ENCODE results near the gene PARD3B.

The PARD3B gene

DNA sequence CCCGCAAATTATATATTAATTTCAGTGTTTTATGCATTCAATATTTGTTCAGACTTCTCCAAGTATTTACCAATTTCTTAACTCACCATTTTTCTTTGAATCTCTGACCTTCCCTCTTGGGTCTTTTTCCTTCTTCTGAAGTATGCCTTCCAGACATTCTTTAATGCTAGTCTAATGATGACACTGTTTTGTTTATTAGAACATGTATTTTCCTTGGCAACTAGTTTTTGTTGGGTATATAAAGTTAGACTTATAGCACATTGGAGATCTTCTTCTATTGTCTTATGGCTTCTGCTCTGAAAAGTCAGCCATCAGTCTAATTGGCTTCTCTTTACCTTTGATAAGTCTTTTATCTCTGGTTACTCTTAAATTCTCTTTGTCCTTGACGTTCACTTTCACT is 713.8 kb downstream of the PARD3B start:
- Mint-ChIP-seq H3K27ac (no peak overlapping the region), H3K9me3 (peaks cover under 1% of the 10 kb centered on the region), H3K4me1 (ENCODE audit: low read depth) (no peaks in the 10 kb centered on the region), H3K4me3 (no peak overlapping the region), H3K27me3 (peaks cover 1% of the 10 kb centered on the region), H3K36me3 (ENCODE audit: low read depth) (no peaks in the 10 kb centered on the region)
- intact Hi-C loops (cut with micrococcal nuclease) = no loop called here

DNA sequence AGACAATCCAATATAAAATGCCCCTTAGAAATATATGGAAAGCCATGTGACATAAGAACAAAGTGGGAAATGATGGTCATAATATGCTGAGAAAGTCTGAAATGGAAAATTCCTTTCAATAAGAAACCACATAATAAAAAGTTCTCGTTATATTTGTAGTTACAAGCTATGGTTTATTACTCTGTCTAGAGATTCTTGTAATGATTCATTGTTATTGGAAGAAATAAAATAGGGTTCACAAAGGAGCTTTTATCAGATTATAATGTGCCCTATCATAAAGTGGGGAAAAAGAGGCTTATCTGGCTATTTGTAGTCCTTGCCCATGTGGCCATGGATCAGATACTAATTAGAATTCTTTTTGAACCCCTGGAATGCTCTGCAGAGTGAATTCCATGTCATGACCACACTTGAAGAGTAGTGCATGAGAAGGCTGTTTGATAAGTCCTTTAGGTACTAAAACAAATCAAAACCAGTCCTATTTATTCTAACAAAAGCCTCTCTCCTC is 716.3 kb downstream of the PARD3B start:
- H3K27me3 Mint-ChIP-seq = peaks cover 1% of the 10 kb centered on the region
- H3K4me1 Mint-ChIP-seq (ENCODE audit: low read depth) = no peaks in the 10 kb centered on the region
- no peak overlapping the region for H3K27ac Mint-ChIP-seq
- no peak overlapping the region for H3K4me3 Mint-ChIP-seq
- intact Hi-C loops (cut with micrococcal nuclease) = no loop called here
- no peaks in the 10 kb centered on the region for H3K36me3 Mint-ChIP-seq (ENCODE audit: low read depth)
- no peaks in the 10 kb centered on the region for H3K9me3 Mint-ChIP-seq

DNA sequence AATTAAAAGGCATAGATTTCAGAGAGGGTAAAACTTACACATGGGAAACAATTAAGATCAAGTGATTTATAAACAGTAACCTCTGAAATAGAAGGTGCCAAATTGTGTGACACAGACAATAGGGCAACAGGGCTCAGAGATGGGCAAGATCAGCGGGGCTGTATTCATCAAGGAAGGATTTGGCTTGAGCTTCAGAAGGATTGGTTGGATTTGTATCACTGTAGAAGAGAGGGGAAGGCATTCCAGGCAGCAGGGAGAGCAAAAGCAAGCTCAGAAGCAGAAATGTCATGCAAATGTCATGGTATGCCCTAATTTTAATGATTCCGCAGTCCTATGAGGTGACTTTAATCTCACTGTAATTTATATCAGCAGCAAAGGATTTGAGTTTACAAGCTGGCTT is 722.0 kb downstream of the PARD3B start:
- Mint-ChIP-seq H3K4me3 (no peak overlapping the region), H3K27ac (no peak overlapping the region), H3K27me3 (no peaks in the 10 kb centered on the region), H3K36me3 (ENCODE audit: low read depth) (no peaks in the 10 kb centered on the region), H3K4me1 (ENCODE audit: low read depth) (no peaks in the 10 kb centered on the region), H3K9me3 (no peaks in the 10 kb centered on the region)
- intact Hi-C loops (cut with micrococcal nuclease) = no loop called here

DNA sequence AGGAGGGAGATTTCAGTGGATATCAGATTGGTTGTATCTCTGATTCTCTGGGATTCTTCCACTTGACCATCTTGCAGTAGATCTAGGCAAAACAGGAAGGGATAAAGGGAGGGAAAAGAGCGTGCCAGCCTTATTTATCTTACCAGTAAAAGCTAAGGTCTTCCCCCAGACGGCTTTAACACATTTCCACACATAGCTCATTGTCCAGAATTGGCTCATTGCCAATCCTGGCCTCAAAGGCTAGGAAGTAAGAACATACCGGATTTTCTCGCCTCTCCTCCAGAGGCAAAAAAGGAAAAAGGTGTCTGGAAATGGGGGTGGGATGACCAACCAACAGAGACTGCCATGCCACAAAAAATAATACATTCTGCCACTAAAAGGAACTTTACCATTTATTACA is 725.4 kb downstream of the PARD3B start:
- Mint-ChIP-seq H3K27me3 (no peaks in the 10 kb centered on the region), H3K4me3 (no peak overlapping the region), H3K36me3 (ENCODE audit: low read depth) (no peaks in the 10 kb centered on the region), H3K9me3 (no peaks in the 10 kb centered on the region), H3K4me1 (ENCODE audit: low read depth) (no peaks in the 10 kb centered on the region), H3K27ac (no peak overlapping the region)
- intact Hi-C loops (cut with micrococcal nuclease) = no loop called here

DNA sequence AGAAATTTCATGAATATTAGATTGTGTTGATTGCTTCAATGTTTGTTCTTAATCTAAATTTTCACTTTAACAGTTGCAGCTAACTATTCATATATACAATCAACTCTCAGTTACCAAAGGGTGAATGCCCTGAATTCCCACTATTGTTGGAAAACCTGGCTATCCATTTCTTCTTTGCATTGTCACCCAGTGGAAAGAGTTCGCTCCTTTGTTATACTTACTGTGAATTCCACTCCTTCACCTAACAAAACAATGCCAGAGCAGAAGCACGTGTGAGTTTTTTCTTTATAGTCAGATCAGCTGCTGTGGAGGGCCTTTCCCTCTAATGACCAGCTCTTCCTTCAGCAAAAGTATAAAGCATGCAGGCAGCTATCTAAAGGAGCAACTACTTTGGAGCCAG is 727.9 kb downstream of the PARD3B start:
- Mint-ChIP-seq H3K27me3 (no peaks in the 10 kb centered on the region), H3K4me3 (no peak overlapping the region)
- intact Hi-C loops (cut with micrococcal nuclease) = no loop called here

DNA sequence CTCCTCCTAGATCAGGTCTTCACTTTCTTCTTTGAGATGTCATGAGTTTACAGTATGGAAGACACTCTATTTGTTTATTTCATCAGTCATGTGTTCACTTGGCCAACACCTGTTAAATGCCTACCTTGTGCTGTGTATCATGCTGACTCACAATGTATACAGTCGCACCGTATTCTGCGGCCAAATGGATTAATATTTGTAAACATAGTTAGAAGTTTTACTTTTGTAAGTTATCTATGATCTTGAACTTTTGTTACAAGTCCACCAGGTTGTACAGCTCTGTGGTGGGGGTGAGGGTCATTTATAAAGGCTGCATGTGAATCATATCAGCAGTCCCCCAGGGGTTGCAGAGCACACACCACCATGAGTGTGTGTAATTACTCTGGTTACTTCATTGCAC is 728.4 kb downstream of the PARD3B start:
- no peak overlapping the region for H3K27ac Mint-ChIP-seq
- no peaks in the 10 kb centered on the region for H3K9me3 Mint-ChIP-seq
- no peak overlapping the region for H3K4me3 Mint-ChIP-seq
- no peaks in the 10 kb centered on the region for H3K27me3 Mint-ChIP-seq
- no peaks in the 10 kb centered on the region for H3K4me1 Mint-ChIP-seq (ENCODE audit: low read depth)
- intact Hi-C loops (cut with micrococcal nuclease) = no loop called here
- H3K36me3 Mint-ChIP-seq (ENCODE audit: low read depth) = no peaks in the 10 kb centered on the region

More for the DNA sequence above, 727.9 kb downstream of the PARD3B start:
- H3K27ac Mint-ChIP-seq = no peak overlapping the region
- no peaks in the 10 kb centered on the region for H3K36me3 Mint-ChIP-seq (ENCODE audit: low read depth)
- H3K4me1 Mint-ChIP-seq (ENCODE audit: low read depth) = no peaks in the 10 kb centered on the region
- H3K9me3 Mint-ChIP-seq = no peaks in the 10 kb centered on the region

DNA sequence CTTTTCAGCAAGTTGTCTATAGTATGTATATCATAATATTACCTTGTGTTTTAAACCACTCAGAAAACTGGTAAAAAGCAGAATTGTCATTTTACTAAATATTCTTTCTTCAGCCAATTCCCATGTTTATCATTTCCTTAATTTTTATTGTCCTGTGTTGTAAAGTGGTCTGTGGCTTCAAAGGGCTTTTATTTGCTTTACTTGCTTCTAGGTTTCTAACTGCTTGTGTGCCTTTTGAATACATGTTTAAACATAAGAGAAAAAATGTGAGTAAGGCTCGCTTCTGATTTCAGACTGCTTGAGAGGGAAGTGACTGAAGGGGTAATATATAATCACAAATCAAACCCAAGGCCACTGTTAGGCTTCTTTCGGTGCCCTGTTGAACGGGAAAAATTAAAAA is 729.5 kb downstream of the PARD3B start:
- Mint-ChIP-seq H3K36me3 (ENCODE audit: low read depth) (no peaks in the 10 kb centered on the region), H3K9me3 (no peaks in the 10 kb centered on the region), H3K27ac (no peak overlapping the region), H3K27me3 (no peaks in the 10 kb centered on the region), H3K4me1 (ENCODE audit: low read depth) (no peaks in the 10 kb centered on the region), H3K4me3 (no peak overlapping the region)
- intact Hi-C loops (cut with micrococcal nuclease) = no loop called here

DNA sequence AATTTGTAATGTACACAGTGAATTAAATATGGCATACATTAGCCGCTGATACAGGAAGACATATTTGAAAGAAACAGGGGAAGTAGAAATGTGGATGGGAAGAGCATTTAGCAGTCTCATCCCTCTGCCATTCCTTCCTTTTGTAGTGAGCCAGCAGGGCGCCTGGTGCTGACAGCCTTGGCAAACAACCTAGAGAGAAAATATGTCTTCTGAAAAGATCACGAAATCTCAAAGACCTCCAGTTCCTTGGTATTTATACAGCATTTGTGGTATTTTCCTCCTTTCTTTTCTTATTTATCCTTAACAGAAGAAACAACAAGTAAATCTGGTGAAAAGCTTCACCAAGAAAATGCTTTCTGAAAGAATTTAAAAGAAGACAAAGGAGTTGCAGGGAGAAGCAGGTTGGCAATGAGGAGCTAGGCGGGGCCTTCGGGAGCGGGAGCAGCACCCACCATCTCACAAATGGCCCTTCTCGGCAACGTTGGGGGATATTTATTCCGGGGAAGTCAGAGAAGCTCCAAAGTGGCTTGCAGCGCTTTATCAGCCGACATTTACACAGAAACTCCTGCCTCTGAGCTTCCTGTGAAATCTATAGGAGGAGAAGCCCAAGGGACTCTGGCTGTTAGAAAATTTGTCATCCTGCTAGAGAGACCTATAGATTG is 731.0 kb downstream of the PARD3B start:
- no peaks in the 10 kb centered on the region for H3K27me3 Mint-ChIP-seq
- no peaks in the 10 kb centered on the region for H3K4me1 Mint-ChIP-seq (ENCODE audit: low read depth)
- no peak overlapping the region for H3K27ac Mint-ChIP-seq
- no peaks in the 10 kb centered on the region for H3K9me3 Mint-ChIP-seq
- intact Hi-C loops (cut with micrococcal nuclease) = no loop called here
- H3K36me3 Mint-ChIP-seq (ENCODE audit: low read depth) = no peaks in the 10 kb centered on the region
- H3K4me3 Mint-ChIP-seq = no peak overlapping the region

DNA sequence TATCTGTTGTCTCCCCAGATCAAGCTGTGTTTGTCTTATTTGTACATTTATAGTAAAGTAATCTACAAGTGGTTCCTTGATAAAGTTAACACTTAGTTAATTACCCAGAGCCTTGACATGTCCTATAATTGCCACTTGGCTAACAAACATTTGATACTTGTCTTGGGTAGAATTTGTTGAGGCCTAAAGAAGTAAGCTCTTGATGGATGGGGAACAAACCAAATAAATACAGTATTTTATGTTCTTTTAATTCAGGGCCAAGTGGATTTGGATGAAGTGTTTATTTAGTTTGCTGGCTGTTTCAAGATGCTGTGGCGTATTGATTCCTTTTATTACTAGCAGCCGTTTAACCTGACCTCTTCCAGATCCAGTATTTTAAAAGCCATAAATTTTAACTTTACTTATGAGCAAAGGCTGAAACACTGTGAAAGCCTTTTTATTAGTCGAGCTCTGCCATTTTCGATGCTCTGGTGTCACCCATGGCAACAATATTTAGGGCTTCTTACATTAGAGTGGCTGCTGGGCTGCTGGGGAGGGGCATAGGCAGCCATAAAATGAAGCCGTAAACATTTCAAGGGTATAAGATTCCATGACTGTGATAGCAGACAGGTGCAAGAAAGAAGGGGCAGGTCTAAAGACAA is 735.4 kb downstream of the PARD3B start:
- Mint-ChIP-seq H3K27me3 (no peaks in the 10 kb centered on the region), H3K27ac (no peak overlapping the region), H3K9me3 (no peaks in the 10 kb centered on the region), H3K36me3 (ENCODE audit: low read depth) (no peaks in the 10 kb centered on the region), H3K4me3 (no peak overlapping the region), H3K4me1 (ENCODE audit: low read depth) (no peaks in the 10 kb centered on the region)
- intact Hi-C loops (cut with micrococcal nuclease) = no loop called here

DNA sequence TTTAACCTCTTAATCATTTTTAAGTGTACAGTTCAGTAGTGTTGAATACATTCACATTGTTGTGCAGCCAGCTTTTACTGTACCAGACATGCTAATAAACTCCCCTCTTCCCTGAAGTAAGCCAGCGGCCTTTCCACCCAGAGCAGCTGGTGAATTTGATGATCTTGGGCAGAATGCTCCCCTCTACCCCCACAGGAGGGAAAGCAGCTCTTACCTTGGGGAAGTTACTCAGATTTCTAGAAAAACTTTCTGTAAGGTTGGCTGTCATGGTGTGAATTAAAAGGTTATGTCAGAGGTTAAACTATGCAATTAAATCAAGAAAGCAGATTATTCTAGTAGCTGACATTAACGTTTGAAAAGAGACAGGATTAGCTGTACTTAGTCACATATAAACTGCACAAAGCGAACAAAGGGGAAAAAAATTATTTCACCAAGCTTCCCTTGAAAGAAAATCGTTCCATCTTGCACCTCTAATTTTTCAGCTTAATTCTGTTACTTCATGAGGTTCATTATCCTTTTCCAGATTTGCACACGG is 738.5 kb downstream of the PARD3B start:
- intact Hi-C loops (cut with micrococcal nuclease) = no loop called here
- no peaks in the 10 kb centered on the region for H3K9me3 Mint-ChIP-seq
- no peaks in the 10 kb centered on the region for H3K36me3 Mint-ChIP-seq (ENCODE audit: low read depth)
- no peaks in the 10 kb centered on the region for H3K27me3 Mint-ChIP-seq
- H3K4me3 Mint-ChIP-seq = no peak overlapping the region
- H3K4me1 Mint-ChIP-seq (ENCODE audit: low read depth) = no peaks in the 10 kb centered on the region
- no peak overlapping the region for H3K27ac Mint-ChIP-seq

DNA sequence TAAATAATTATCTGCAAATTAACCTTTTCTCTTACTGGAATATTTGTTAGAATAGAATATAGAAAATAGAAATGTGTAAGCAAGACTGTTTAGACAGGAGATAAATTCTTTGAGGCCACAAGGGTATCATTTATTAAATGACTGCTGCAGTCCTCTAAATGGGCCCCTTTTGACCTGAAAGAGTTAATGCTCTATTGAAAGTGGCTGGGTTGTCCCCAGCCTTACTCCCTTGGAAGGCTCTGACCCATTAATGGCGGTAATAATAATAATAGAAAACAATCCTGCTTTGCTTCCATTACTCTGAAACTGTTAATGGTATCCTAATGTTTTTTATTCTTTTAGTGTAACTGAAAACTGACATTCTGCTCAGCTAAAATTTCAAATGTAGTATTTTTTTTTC is 739.1 kb downstream of the PARD3B start:
- Mint-ChIP-seq H3K4me1 (ENCODE audit: low read depth) (no peaks in the 10 kb centered on the region), H3K9me3 (no peaks in the 10 kb centered on the region), H3K4me3 (no peak overlapping the region), H3K27ac (no peak overlapping the region), H3K36me3 (ENCODE audit: low read depth) (no peaks in the 10 kb centered on the region), H3K27me3 (no peaks in the 10 kb centered on the region)
- intact Hi-C loops (cut with micrococcal nuclease) = no loop called here

DNA sequence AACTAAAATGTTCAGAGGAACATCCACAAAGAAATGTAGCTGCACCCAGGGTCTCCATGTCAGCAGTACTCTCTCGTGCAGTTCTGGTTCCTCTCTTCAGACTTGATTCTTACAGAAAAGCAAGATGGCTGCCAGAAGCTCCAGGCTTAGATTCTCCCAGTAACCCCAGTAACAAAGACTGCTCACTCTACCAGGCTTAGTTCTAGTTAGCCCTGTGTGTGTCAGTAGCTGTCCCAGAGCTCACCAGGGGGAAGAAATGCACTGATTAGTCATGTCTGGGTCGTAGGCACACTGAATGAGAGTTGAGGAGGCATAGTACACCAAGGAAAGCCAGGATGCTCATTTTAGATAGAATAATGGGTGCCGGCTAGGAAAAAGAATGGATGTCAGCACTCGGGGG is 742.0 kb downstream of the PARD3B start:
- Mint-ChIP-seq H3K4me1 (ENCODE audit: low read depth) (no peaks in the 10 kb centered on the region), H3K9me3 (no peaks in the 10 kb centered on the region), H3K27ac (no peak overlapping the region), H3K36me3 (ENCODE audit: low read depth) (no peaks in the 10 kb centered on the region), H3K27me3 (no peaks in the 10 kb centered on the region), H3K4me3 (no peak overlapping the region)
- intact Hi-C loops (cut with micrococcal nuclease) = no loop called here

DNA sequence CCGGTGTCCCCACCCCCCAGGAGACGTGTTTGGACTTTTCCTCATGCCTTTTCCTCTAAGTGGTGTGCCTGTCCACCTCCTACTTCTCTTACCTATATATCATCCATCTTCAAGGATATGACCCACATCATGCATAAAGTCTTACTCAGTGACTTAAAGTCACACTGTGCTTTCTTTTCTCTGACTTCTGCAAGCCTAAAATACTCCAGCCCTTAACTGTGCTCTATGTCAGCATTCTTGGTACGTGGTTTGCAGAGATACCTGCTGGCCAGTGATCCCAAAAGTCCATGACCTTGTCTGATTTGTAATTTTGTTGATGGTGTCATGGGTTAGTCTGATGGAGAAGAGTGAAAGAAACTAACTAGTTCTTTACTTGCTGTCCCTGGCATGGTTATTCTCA is 743.4 kb downstream of the PARD3B start:
- Mint-ChIP-seq H3K27me3 (no peaks in the 10 kb centered on the region), H3K4me3 (no peak overlapping the region), H3K4me1 (ENCODE audit: low read depth) (peaks cover 6% of the 10 kb centered on the region), H3K27ac (no peak overlapping the region), H3K9me3 (no peaks in the 10 kb centered on the region), H3K36me3 (ENCODE audit: low read depth) (no peaks in the 10 kb centered on the region)
- intact Hi-C loops (cut with micrococcal nuclease) = no loop called here

DNA sequence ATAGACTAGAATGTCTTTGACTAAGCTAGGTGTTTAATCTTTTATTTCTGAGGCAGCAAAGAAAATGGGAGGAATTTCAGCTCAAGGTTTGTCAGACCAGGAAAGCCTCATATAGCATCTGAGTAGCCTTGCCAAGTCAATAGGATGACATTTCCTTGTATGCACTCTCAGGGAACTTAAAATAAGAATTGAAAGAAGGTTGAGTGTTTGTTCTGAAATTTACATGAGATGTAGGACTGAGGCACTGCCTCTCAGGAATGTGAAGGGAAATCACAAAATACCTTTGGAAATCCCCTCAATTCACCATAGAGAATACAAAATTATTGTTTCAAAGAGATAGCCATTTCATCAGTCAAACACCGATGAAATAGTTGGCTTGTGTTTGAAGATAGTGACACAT is 745.0 kb downstream of the PARD3B start:
- Mint-ChIP-seq H3K4me1 (ENCODE audit: low read depth) (peaks cover 6% of the 10 kb centered on the region), H3K27ac (no peak overlapping the region), H3K27me3 (no peaks in the 10 kb centered on the region), H3K9me3 (no peaks in the 10 kb centered on the region), H3K36me3 (ENCODE audit: low read depth) (no peaks in the 10 kb centered on the region), H3K4me3 (no peak overlapping the region)
- intact Hi-C loops (cut with micrococcal nuclease) = no loop called here
